GM21737 (cell line): ENCODE data around the gene SPPL2C.

Source experiments
- ATAC-seq: cut with Tn5 transposase; IDR thresholded peaks from one replicate; pipeline ENCODE4 v1.9.1; 2021; ENCODE audit warnings: mild to moderate bottlenecking, moderate library complexity; ENCODE audit not compliant: unreplicated experiment

SPPL2C gene

DNA sequence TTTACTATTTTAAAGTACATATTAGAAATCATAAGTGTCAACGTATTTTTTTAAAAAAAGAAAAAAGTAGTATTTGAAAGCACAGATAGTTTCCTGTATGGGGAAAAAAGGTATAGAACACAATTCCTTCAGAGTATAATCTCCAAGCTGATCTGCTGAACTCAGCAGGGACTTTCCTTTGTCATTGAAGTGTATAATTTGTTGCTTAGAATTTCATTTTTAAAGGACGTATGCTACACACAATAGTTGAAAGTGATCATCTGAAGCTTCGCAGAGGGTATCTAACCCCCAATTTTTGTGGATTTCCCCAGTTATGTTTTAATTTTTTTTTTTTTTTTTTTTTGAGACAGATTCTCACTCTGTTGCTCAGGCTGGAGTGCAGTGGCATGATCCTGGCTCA lies 29.5 kb downstream of the SPPL2C start:
- no peak for ATAC-seq

DNA sequence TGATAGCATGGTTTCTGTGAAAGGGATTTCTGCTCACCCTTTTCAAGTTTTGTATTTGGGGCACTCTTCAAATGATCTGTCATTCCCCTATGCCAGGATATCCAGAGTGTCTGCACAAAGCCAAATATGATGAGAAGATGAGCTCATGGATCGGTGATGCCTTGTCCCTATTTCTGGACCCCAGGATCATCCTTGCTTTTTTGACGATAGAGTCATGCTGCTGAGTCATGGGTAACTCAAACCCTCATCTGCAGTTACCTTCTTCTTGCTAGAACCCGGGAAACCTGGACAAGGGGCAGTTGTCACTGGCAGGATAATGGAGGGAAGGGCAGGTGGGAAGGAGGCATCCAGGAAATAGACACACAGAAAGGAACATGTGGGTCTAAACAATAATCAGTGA lies 31.9 kb downstream of the SPPL2C start:
- ATAC-seq: no peak

DNA sequence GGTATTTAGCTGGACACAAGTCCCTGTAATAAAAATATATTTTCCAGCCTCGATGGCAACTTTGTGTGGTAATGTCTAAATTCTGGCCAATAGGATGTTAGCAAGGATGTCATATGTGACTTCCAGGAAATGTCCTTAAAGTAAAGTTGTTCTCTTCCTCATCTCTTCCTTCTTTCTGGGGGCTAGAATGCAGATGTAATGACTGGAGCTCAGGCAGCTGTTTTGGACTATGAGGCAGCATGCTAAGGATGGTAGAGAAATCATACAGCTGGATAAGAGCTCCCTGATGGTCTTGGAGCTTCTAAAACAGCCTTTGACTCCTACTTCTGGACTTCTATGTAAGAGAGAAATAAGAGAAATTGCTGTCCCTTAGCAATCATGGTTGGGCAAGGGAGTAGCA lies 32.8 kb downstream of the SPPL2C start:
- ATAC-seq: no peak

DNA sequence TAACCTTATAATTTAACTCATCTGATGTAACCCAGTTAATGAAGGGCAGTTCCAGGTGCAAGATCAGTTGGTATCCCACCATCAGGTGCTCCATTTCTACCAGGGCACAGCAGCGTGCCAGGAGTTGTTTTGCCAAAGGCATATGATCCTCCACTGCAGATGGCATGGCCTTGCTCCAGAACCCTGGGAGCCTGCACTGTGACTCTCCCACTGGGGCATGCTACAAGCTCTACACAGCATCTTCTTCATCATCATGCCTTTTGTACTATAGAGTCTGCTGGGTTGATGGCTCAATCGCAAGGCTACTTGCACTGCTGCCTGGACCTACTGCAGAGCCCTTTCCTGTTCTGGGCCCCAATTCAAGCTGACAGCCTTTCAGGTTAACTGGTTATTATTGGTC lies 38.4 kb downstream of the SPPL2C start:
- ATAC-seq: no peak

DNA sequence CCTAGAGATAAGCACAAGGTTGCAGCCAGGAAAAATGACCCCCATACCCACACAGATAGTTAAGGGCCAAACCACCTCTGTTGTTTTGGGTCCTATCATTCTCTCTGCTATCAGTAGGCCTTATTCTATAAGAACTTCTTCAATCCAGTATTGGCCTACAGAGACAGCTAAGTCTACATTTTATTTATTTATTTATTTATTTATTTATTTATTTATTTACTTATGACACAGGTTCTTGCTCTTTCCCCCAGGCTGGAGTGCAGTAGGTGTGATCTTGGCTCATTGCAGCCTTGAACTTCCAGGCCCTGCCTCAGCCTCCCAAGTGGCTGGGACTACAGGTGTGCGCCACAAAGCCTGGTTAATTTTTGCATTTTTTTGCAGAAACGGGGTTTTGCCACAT lies 42.2 kb downstream of the SPPL2C start:
- ATAC-seq: no peak

DNA sequence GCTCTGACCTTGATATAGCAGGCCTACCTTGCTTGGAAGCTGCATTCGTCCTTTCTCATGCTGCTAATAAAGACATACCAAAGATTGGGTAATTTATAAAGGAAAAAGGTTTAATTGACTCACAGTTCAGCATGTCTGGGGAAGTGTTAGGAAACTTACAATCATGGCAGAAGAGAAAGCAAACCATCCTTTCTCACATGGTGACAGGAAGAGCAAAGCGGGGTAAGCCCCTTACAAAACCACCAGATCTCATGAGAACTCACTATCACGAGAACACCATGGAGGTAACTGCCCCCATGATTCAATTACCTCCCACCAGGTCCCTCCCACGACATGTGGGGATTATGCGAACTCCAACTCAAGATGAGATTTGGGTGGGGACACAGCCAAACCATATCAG lies 43.7 kb downstream of the SPPL2C start:
- ATAC-seq: no peak

DNA sequence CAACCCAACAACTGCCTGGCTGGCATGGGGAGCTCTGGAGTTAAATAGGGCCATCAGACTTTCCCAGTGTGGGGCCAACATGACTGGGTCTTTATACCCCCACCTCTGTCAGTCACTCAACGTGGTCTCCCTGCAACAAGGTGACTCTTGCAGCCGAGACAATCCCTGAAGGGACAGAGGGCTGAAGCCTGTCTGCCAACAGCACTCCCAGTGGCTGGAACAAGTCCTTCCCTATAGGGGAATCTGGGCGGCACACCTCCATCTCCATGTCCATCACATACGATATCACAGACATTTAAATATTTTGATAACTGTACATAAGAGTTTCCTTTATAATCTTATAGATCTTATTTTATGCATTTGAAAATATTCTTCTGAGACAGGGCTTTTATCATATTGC lies 44.9 kb downstream of the SPPL2C start:
- ATAC-seq: no peak

DNA sequence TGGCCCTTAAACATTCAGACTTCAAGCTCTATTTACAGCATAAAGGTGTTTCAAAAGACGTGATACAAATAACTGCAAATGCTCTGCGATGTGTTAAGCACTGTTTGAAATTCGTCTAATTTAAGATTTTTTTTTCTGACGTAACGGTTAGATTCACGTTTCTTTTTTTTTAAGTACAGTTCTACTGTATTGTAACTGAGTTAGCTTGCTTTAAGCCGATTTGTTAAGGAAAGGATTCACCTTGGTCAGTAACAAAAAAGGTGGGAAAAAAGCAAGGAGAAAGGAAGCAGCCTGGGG lies 49.0 kb downstream of the SPPL2C start:
- ATAC-seq: no peak

DNA sequence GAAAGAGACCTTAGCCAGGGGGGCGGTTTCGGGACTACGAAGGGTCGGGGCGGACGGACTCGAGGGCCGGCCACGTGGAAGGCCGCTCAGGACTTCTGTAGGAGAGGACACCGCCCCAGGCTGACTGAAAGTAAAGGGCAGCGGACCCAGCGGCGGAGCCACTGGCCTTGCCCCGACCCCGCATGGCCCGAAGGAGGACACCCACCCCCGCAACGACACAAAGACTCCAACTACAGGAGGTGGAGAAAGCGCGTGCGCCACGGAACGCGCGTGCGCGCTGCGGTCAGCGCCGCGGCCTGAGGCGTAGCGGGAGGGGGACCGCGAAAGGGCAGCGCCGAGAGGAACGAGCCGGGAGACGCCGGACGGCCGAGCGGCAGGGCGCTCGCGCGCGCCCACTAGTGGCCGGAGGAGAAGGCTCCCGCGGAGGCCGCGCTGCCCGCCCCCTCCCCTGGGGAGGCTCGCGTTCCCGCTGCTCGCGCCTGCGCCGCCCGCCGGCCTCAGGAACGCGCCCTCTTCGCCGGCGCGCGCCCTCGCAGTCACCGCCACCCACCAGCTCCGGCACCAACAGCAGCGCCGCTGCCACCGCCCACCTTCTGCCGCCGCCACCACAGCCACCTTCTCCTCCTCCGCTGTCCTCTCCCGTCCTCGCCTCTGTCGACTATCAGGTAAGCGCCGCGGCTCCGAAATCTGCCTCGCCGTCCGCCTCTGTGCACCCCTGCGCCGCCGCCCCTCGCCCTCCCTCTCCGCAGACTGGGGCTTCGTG lies 49.5 kb downstream of the SPPL2C start, which contains the start of gene MAPT:
Gene MAPT (plus strand): TSS at position 533 of the 763 bp plus-strand sequence. CDS start 67,784 bp downstream, outside the sequence.
- ATAC-seq: peak; percentile 58

DNA sequence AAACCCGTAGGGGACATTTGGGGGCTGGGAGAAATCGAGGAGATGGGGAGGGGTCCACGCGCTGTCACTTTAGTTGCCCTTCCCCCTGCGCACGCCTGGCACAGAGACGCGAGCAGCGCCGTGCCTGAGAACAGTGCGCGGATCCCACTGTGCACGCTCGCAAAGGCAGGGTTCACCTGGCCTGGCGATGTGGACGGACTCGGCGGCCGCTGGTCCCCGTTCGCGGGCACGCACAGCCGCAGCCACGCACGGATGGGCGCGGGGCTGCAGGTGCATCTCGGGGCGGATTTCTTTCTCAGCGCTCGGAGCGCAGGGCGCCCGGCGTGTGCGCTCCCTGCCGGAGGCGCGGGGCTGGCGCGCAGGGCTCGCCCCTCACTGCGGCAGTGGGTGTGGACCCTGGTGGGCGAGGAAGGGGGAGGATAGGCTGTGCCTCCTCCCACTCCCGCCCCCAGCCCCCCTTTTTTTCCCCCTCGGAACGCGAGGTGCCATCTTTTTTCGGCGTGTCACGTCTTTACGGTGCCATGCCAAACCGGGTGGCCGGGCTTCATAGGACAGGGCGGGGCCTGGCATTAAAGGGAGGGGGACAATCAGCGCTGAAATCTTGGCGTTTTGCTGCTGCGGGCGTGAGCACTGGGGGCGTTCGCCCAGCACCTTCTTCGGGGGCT lies 50.8 kb downstream of the SPPL2C start:
- ATAC-seq: no peak

DNA sequence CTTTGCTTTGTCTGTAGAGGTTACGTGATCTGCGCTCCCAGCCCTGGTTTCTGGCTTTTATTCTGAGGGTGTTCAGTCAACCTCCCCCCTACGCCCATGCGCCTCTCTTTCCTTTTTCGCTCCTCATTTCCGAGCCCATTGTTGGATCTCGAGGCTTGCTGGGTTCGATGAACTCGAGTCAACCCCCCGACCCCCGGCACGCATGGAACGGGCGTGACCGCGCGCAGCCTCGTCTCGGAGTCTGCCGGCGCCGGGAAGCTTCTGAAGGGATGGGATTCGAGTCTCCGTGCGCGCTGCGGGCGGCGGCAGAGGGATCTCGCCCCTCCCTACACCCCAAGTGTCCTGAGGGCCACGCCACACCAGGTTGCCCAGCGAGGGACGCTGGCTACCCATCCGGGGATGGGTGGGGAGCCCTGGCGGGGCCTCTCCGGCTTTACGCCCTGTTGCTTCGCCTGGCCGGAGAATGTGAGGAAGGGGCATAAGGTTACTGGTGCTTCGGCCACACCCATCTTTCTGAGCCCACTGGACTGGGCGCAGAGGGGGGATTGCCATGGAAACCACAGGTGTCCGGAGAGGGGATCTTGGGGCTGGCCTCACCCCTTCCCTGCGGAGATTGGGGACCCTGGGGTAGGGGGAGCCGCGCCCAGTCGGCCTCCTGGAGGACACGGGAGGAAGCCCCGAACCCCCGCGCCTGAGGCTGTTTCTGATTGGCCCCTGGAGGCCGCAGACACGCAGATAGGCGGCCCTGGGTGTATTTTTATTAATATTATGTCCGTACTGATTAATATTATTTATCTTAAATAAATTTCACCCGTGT lies 51.5 kb downstream of the SPPL2C start:
- no peak for ATAC-seq
